Neuronal stem cell (in vitro differentiated cells): ENCODE data around the gene PTPRG.

Experiments
- DNase-seq: peaks from one replicate; pipeline ENCODE4 v3.0.0-alpha.2; 2013; ENCODE audit warnings: low spot score
- H2AFZ ChIP-seq: one replicate; pipeline ENCODE4 v1.6.1; 2013; ENCODE audit warnings: mild to moderate bottlenecking, low read length, inconsistent platforms
- H2AK5ac ChIP-seq: 2 replicates; pipeline ENCODE4 v1.6.1; 2013; ENCODE audit warnings: low read depth, mild to moderate bottlenecking, inconsistent platforms, low read length, moderate library complexity, mixed read lengths
- H2BK120ac ChIP-seq: 2 replicates; pipeline ENCODE4 v1.6.1; 2013; ENCODE audit warnings: low read depth, mild to moderate bottlenecking, inconsistent platforms, low read length, moderate library complexity, mixed read lengths
- H2BK12ac ChIP-seq: one replicate; pipeline ENCODE4 v1.6.1; 2013; ENCODE audit warnings: low read length, inconsistent platforms
- H2BK15ac ChIP-seq: 2 replicates; pipeline ENCODE4 v1.6.1; 2013; ENCODE audit warnings: mild to moderate bottlenecking, low read length, inconsistent platforms, mixed read lengths
- H2BK5ac ChIP-seq: one replicate; pipeline ENCODE4 v1.6.1; 2013; ENCODE audit warnings: inconsistent platforms, mild to moderate bottlenecking, low read length, moderate library complexity
- H3K14ac ChIP-seq: one replicate; pipeline ENCODE4 v1.6.1; 2013; ENCODE audit warnings: low read length, inconsistent platforms
- H3K18ac ChIP-seq: 2 replicates; pipeline ENCODE4 v1.6.1; 2013; ENCODE audit warnings: low read length, inconsistent platforms
- H3K23ac ChIP-seq: 2 replicates; pipeline ENCODE4 v1.6.1; 2013; ENCODE audit warnings: low read depth, mild to moderate bottlenecking, mixed read lengths, low read length, inconsistent platforms; ENCODE audit not compliant: poor library complexity
- H3K27ac ChIP-seq: replicated peaks from 3 replicates; pipeline ENCODE4 v1.5.1; 2013; ENCODE audit warnings: low read length, inconsistent platforms
- H3K27me3 ChIP-seq, 3 experiments: 2 replicates each; pipeline ENCODE4 v1.6.1; 2013; ENCODE audit warnings: low read length in 3 of 3, mild to moderate bottlenecking in 2 of 3, inconsistent platforms in 1 of 3, low read depth in 1 of 3, mixed read lengths in 1 of 3, moderate library complexity in 1 of 3; ENCODE audit not compliant: control insufficient read depth in 3 of 3, insufficient read depth in 3 of 3
- H3K36me3 ChIP-seq, 2 donors: replicated peaks in 1 of 2; 2 replicates each; pipeline ENCODE4 v1.6.1; 2013; ENCODE audit warnings: low read length in 2 of 2; ENCODE audit not compliant: control insufficient read depth in 2 of 2, insufficient read depth in 2 of 2
- H3K4ac ChIP-seq: 2 replicates; pipeline ENCODE4 v1.6.1; 2013; ENCODE audit warnings: inconsistent platforms, mild to moderate bottlenecking, low read length, moderate library complexity
- H3K4me1 ChIP-seq, 2 donors: 1 replicate in 1 of 2; 2 replicates in 1 of 2; pipeline ENCODE4 v1.6.1; 2013; ENCODE audit warnings: low read length in 2 of 2, low read depth in 1 of 2; ENCODE audit not compliant: control insufficient read depth in 2 of 2, insufficient read depth in 1 of 2
- H3K4me2 ChIP-seq: one replicate; pipeline ENCODE4 v1.6.1; 2013; ENCODE audit warnings: mild to moderate bottlenecking, low read length, inconsistent platforms; ENCODE audit not compliant: insufficient read depth, poor library complexity, severe bottlenecking
- H3K4me3 ChIP-seq, 2 donors: 2 replicates each; pipeline ENCODE4 v1.5.1; 2013; ENCODE audit warnings: low read length in 2 of 2, mild to moderate bottlenecking in 2 of 2, inconsistent platforms in 1 of 2, moderate library complexity in 1 of 2
- H3K79me1 ChIP-seq: one replicate; pipeline ENCODE4 v1.6.1; 2013; ENCODE audit warnings: low read depth, mild to moderate bottlenecking, inconsistent platforms, low read length, moderate library complexity
- H3K9ac ChIP-seq: one replicate; pipeline ENCODE4 v1.6.1; 2013; ENCODE audit warnings: mild to moderate bottlenecking, low read depth, low read length, inconsistent platforms; ENCODE audit not compliant: poor library complexity
- H3K9me3 ChIP-seq, 2 donors: replicated peaks in 1 of 2; 2 replicates each; pipeline versions ENCODE3 to v1.6.1; 2013; ENCODE audit warnings: low read length in 2 of 2, mild to moderate bottlenecking in 2 of 2, inconsistent platforms in 1 of 2, low read depth in 1 of 2, mixed read lengths in 1 of 2, moderate library complexity in 1 of 2; ENCODE audit not compliant: control insufficient read depth in 2 of 2, insufficient read depth in 1 of 2
- H4K8ac ChIP-seq: one replicate; pipeline ENCODE4 v1.6.1; 2013; ENCODE audit warnings: low read depth, mild to moderate bottlenecking, inconsistent platforms, low read length, moderate library complexity
- H4K91ac ChIP-seq: one replicate; pipeline ENCODE4 v1.6.1; 2013; ENCODE audit warnings: low read length, low read depth, mild to moderate bottlenecking, inconsistent platforms; ENCODE audit not compliant: poor library complexity
- WGBS, 2 donors: extraction: QIAGEN DNeasy Blood & Tissue Kit; methylation state at CpG; one replicate each; pipeline ENCODE4 v1.1.7; 2013; ENCODE audit warnings: missing lambda C conversion rate in 2 of 2, mixed read lengths in 1 of 2; ENCODE audit not compliant: insufficient read length in 2 of 2, insufficient replicate concordance in 1 of 2; ENCODE audit errors: extremely low coverage in 2 of 2; 5-methylcytosine and 5-hydroxymethylcytosine counted together

The PTPRG gene

GRCh38 chr3:61597906-61598305, 36.5 kb downstream of the PTPRG start:
- Histone ChIP-seq H3K14ac (no peak overlapping the region), H3K4me3 (no peak overlapping the region), H3K4me2 (no peak overlapping the region), H2BK12ac (no peak overlapping the region), H3K9ac (no peak overlapping the region), H4K8ac (no peak overlapping the region), H4K91ac (no peak overlapping the region), H2BK120ac (no peak overlapping the region), H3K27me3 (no peaks in the 10 kb centered on the region), H3K18ac (no peak overlapping the region), H3K4me1 (peaks cover 12% of the 10 kb centered on the region in 2 donors), H3K23ac (no peak overlapping the region), H2BK5ac (no peak overlapping the region), H3K4ac (no peak overlapping the region), H2AFZ (no peak overlapping the region), H2AK5ac (no peak overlapping the region), H3K9me3 (peaks cover 0 to under 1% of the 10 kb centered on the region in 2 donors), H3K27ac (no peak overlapping the region), H2BK15ac (no peak overlapping the region), H3K36me3 (no peaks in the 10 kb centered on the region), H3K79me1 (peaks cover under 1% of the 10 kb centered on the region)
- no peak for DNase-seq
- no CpG with 5 or more reads among the region's 7 CpGs for WGBS, 2 donors

GRCh38 chr3:61600195-61600594, 38.8 kb downstream of the PTPRG start:
- no peak overlapping the region for H4K91ac ChIP-seq
- H3K4me3 ChIP-seq = no peak overlapping the region
- no peak overlapping the region for H3K14ac ChIP-seq
- H2BK120ac ChIP-seq = no peak overlapping the region
- no peak overlapping the region for H3K18ac ChIP-seq
- no peak overlapping the region for H3K23ac ChIP-seq
- no peak overlapping the region for H3K4me2 ChIP-seq
- no peak overlapping the region for H2BK15ac ChIP-seq
- H2BK12ac ChIP-seq = no peak overlapping the region
- no peak overlapping the region for H3K27ac ChIP-seq
- H3K9ac ChIP-seq = no peak overlapping the region
- H3K27me3 ChIP-seq = no peaks in the 10 kb centered on the region
- no peak overlapping the region for H4K8ac ChIP-seq
- no peak overlapping the region for H2AFZ ChIP-seq
- H3K36me3 ChIP-seq = peaks cover 0 to 2% of the 10 kb centered on the region in 2 donors
- H3K79me1 ChIP-seq = peaks cover 6% of the 10 kb centered on the region
- H3K4me1 ChIP-seq = peaks cover 2 to 6% of the 10 kb centered on the region in 2 donors
- peaks cover 5 to 10% of the 10 kb centered on the region in 2 donors for H3K9me3 ChIP-seq
- no peak overlapping the region for H3K4ac ChIP-seq
- H2AK5ac ChIP-seq = no peak overlapping the region
- no CpG with 5 or more reads among the region's 2 CpGs for WGBS, 2 donors
- no peak for DNase-seq
- H2BK5ac ChIP-seq = no peak overlapping the region

- Histone ChIP-seq H2BK12ac (no peak overlapping the region), H3K4ac (no peak overlapping the region), H3K9ac (no peak overlapping the region), H3K27me3 (no peaks in the 10 kb centered on the region), H2AFZ (no peak overlapping the region), H4K8ac (no peak overlapping the region), H3K4me1 (peaks cover 0 to 6% of the 10 kb centered on the region in 2 donors), H3K18ac (no peak overlapping the region), H3K23ac (no peak overlapping the region), H2BK15ac (no peak overlapping the region), H4K91ac (no peak overlapping the region), H2BK120ac (no peak overlapping the region), H2AK5ac (no peak overlapping the region), H3K4me3 (no peak overlapping the region), H3K79me1 (peaks cover 8% of the 10 kb centered on the region), H3K27ac (no peak overlapping the region), H3K36me3 (peaks cover 0 to 2% of the 10 kb centered on the region in 2 donors), H3K4me2 (no peak overlapping the region), H3K14ac (no peak overlapping the region), H3K9me3 (peaks cover 5 to 10% of the 10 kb centered on the region in 2 donors), H2BK5ac (no peak overlapping the region)
- DNase-seq = no peak
- no CpG with 5 or more reads among the region's 4 CpGs for WGBS, 2 donors
These were observed 40.5 kb downstream of the PTPRG start for GRCh38 chr3:61601831-61602230.

GRCh38 chr3:61602466-61602865, 41.1 kb downstream of the PTPRG start:
- H2BK12ac ChIP-seq = no peak overlapping the region
- no CpG with 5 or more reads among the region's 3 CpGs for WGBS, 2 donors

More at GRCh38 chr3:61602466-61602865, 41.1 kb downstream of the PTPRG start:
- no peaks in the 10 kb centered on the region for H3K27me3 ChIP-seq
- no peak overlapping the region for H2BK5ac ChIP-seq
- H3K4me1 ChIP-seq = peaks cover 0 to 3% of the 10 kb centered on the region in 2 donors
- H3K9ac ChIP-seq = no peak overlapping the region
- no peak overlapping the region for H3K18ac ChIP-seq
- no peak overlapping the region for H2BK120ac ChIP-seq
- H4K91ac ChIP-seq = no peak overlapping the region
- H3K14ac ChIP-seq = no peak overlapping the region
- no peak overlapping the region for H2BK15ac ChIP-seq
- H2AK5ac ChIP-seq = no peak overlapping the region
- peaks cover 0 to 2% of the 10 kb centered on the region in 2 donors for H3K36me3 ChIP-seq
- peaks cover 5 to 10% of the 10 kb centered on the region in 2 donors for H3K9me3 ChIP-seq
- no peak overlapping the region for H3K4me3 ChIP-seq
- H2AFZ ChIP-seq = no peak overlapping the region
- no peak overlapping the region for H3K23ac ChIP-seq
- H3K79me1 ChIP-seq = peaks cover 8% of the 10 kb centered on the region
- no peak overlapping the region for H3K27ac ChIP-seq
- no peak overlapping the region for H4K8ac ChIP-seq
- DNase-seq = no peak
- no peak overlapping the region for H3K4me2 ChIP-seq
- no peak overlapping the region for H3K4ac ChIP-seq
